Endothelial cell of umbilical vein (primary cell): Measurements from ENCODE around the gene ANKMY1. TPM values are rescaled to one million over a fixed set of nuclear protein-coding genes. Genes with fewer than 3 reads are reported as not detected.

Experiments used
- BruUV-seq: library from RNA; stranded (reverse); fragments of 400-500 nt; replicated peaks from 2 replicates; lab custom pipeline; 2021; lab: Mats Ljungman, UMichigan
- CTCF ChIA-PET: fragments of 300-600, 350-600 bp; sonication (Branson Sonifier 250); formaldehyde crosslinking; loops from one replicate; lab custom pipeline; 2021; ENCODE audit warnings: antibody characterized with exemption, inconsistent platforms; lab: Charles Lee
- POLR2A ChIA-PET: fragments of 300-600, 350-600 bp; sonication (Branson Sonifier 250); formaldehyde crosslinking; loops from one replicate; lab custom pipeline; 2021; ENCODE audit warnings: antibody characterized with exemption, inconsistent platforms; lab: Charles Lee
- DNase-seq: peaks from one replicate; pipeline ENCODE4 v3.0.0-alpha.2; 2011; ENCODE audit warnings: low read depth, low spot score
- FAIRE-seq: peaks from 2 replicates; lab custom pipeline; 2011; peaks lifted over from hg19 to GRCh38; lab: Jason Lieb, UNC
- H2AFZ ChIP-seq: 2 replicates; pipeline ENCODE4 v1.6.0; 2012; ENCODE audit warnings: low read depth, low read length, control low read depth, inconsistent platforms
- H3K27ac ChIP-seq: 2 replicates; pipeline ENCODE4 v1.5.1; 2011; ENCODE audit warnings: low read depth, mild to moderate bottlenecking, control low read depth, low read length, moderate library complexity; ENCODE audit not compliant: insufficient read depth
- H3K27me3 ChIP-seq, 2 experiments: 2 replicates each; pipeline versions ENCODE4 v1.6.0 to v1.6.1; 2011; ENCODE audit warnings: low read length in 2 of 2, mixed read lengths in 1 of 2; ENCODE audit not compliant: control insufficient read depth in 2 of 2, insufficient read depth in 2 of 2
- H3K36me3 ChIP-seq, 2 experiments: 2 replicates in 1 of 2; 3 replicates in 1 of 2; pipeline ENCODE4 v1.5.1; 2011; ENCODE audit warnings: low read length in 2 of 2, mild to moderate bottlenecking in 1 of 2, moderate library complexity in 1 of 2; ENCODE audit not compliant: control insufficient read depth in 2 of 2, insufficient read depth in 2 of 2; ENCODE audit errors: extremely low read depth in 1 of 2
- H3K4me1 ChIP-seq: 3 replicates; pipeline ENCODE4 v1.5.1; 2011; ENCODE audit warnings: mild to moderate bottlenecking, low read length; ENCODE audit not compliant: control insufficient read depth, insufficient read depth; ENCODE audit errors: extremely low read depth
- H3K4me2 ChIP-seq: 2 replicates; pipeline ENCODE4 v1.6.1; 2011; ENCODE audit warnings: low read length, control low read depth, mixed read lengths; ENCODE audit not compliant: insufficient read depth
- H3K4me3 ChIP-seq, 3 experiments: fragments of 200-600 bp in 1 of 3; sonication (generic), shearing (Covaris generic) in 1 of 3; replicated peaks in 1 of 3; 2 replicates each; pipeline ENCODE4 v1.5.1; 2011 to 2016; ENCODE audit warnings: control low read depth in 3 of 3, low read length in 3 of 3, mild to moderate bottlenecking in 2 of 3, inconsistent platforms in 1 of 3, low read depth in 1 of 3, moderate library complexity in 1 of 3; ENCODE audit not compliant: insufficient read depth in 1 of 3
- H3K79me2 ChIP-seq: 2 replicates; pipeline ENCODE4 v1.6.0; 2012; ENCODE audit warnings: low read length, inconsistent platforms; ENCODE audit not compliant: control insufficient read depth, insufficient read depth
- H3K9ac ChIP-seq: replicated peaks from 2 replicates; pipeline ENCODE3; 2011; ENCODE audit warnings: low read length, control low read depth; ENCODE audit not compliant: insufficient read depth; ENCODE audit errors: extremely low read depth
- H3K9me1 ChIP-seq: replicated peaks from 3 replicates; pipeline ENCODE4 v1.6.0; 2011; ENCODE audit warnings: mild to moderate bottlenecking, low read length; ENCODE audit not compliant: control insufficient read depth, insufficient read depth; ENCODE audit errors: extremely low read depth
- H3K9me3 ChIP-seq: replicated peaks from 2 replicates; pipeline ENCODE4 v1.5.1; 2012; ENCODE audit warnings: low read length, inconsistent platforms; ENCODE audit not compliant: control insufficient read depth, insufficient read depth
- H4K20me1 ChIP-seq: replicated peaks from 2 replicates; pipeline ENCODE3; 2011; ENCODE audit warnings: mild to moderate bottlenecking, low read length; ENCODE audit not compliant: control insufficient read depth, insufficient read depth; ENCODE audit errors: extremely low read depth
- EZH2 ChIP-seq: IDR thresholded peaks from 2 replicates; pipeline ENCODE4 v1.6.1; 2012; ENCODE audit warnings: borderline replicate concordance, low read depth, mild to moderate bottlenecking, moderate library complexity, low read length, inconsistent platforms; ENCODE audit not compliant: severe bottlenecking
- FOS ChIP-seq: IDR thresholded peaks from 2 replicates; pipeline ENCODE4 v1.6.1; 2011; ENCODE audit warnings: mild to moderate bottlenecking, low read length, moderate library complexity, borderline replicate concordance; ENCODE audit not compliant: insufficient read depth
- JUN ChIP-seq: IDR thresholded peaks from 2 replicates; pipeline ENCODE4 v1.6.1; 2011; ENCODE audit warnings: borderline replicate concordance, low read depth; ENCODE audit not compliant: insufficient read length, insufficient read depth
- POLR2A ChIP-seq: IDR thresholded peaks from 2 replicates; pipeline ENCODE4 v1.6.1; 2012; ENCODE audit warnings: low read depth, mild to moderate bottlenecking, control low read depth, low read length
- dilution Hi-C: fragments of 300-500 bp; cut with MboI; formaldehyde crosslinking; loops from one replicate; pipeline ENCODE4 v1.15.0; 2019; ENCODE audit warnings: low sequenced_read_pairs; ENCODE audit not compliant: extremely low pct_ligation_motif_present
- intact Hi-C: fragments of 100-400 bp; cut with micrococcal nuclease; formaldehyde crosslinking; loops from one replicate; pipeline ENCODE4 v1.10.0; 2022
- polyA plus RNA-seq, 4 experiments: library from polyadenylated mRNA; depleted of rRNA in 3 of 4; stranded (reverse) in 3 of 4; unstranded in 1 of 4; fragments of >200 nt; gene quantifications; 2 replicates each; pipeline versions ENCODE4 v1.2.1 to v1.2.3, GENCODE V29; 2011 to 2012; ENCODE audit warnings: missing spikeins in 1 of 4
- total RNA-seq: library from RNA; stranded (reverse); gene quantifications from 2 replicates; pipeline ENCODE4 v1.2.3, GENCODE V29; 2021
- TF ChIP-seq, protein P1 (sequence below), 2 donors: IDR thresholded peaks; 1 replicate in 1 of 2; 2 replicates in 1 of 2; pipeline ENCODE4 v1.5.1; 2011; ENCODE audit warnings: low read length in 2 of 2, mild to moderate bottlenecking in 2 of 2, moderate library complexity in 2 of 2, control low read depth in 1 of 2, inconsistent platforms in 1 of 2, low read depth in 1 of 2; ENCODE audit not compliant: insufficient read depth in 1 of 2; ENCODE audit errors: extremely low read depth in 1 of 2
- TF ChIP-seq, protein P2 (sequence below): IDR thresholded peaks from 2 replicates; pipeline ENCODE4 v1.6.1; 2011; ENCODE audit not compliant: insufficient read depth, insufficient read length

Gene ANKMY1
- total and polyA plus RNA-seq, 2 donors (not counting 3 experiments of a cell fraction or from before 2014, with no cell fraction given), result 9.0 to 16.0 TPM

DNA sequence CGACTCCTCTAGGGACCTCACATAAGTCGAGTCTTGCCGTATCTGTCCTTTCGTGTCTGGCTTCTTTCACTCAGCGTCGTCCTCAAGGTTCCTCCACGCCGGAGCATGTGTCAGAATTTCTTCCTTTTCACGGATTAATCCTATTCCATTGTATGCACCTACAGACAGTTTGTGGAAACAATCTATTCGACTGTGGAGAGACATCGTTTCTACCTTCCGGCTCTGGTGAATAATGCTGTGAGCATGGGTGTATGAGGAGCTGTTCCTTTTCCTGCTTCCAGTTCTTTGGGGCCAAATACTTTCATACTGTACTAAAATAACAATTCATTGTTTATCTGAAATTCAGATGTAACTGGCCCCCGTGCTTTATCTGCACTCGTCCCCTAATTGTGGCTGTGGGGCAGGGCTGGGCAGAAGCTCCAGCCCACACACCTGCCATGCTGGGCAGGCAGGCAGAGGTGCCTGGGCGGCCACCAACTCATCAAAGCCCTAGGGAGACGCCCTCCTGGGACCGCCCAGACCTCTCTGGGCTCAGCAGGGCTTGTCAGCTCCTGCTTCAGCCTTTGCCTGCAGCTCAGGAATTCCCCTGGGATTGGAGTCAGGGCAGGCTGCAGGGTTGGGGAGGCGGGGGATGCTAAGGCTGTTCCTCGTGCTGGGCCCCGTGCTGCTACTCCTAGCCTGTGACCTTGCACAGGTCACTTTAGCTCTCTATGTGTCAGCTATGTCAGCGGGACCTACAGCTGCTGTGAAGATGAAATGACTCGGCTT is 107.8 kb downstream of the ANKMY1 start:
- CTCF ChIA-PET, result no interaction called here
- no peak overlapping the region for H3K4me2 ChIP-seq
- FAIRE-seq (no peak), DNase-seq (no peak)
- no peaks in the 10 kb centered on the region for H3K4me1 ChIP-seq
- no peak overlapping the region for H2AFZ ChIP-seq
- H3K4me3 ChIP-seq, result no peak overlapping the region
- TF ChIP-seq POLR2A (no peak), JUN (no peak), FOS (no peak), EZH2 (no peak)
- TF ChIP-seq, protein P1, sequence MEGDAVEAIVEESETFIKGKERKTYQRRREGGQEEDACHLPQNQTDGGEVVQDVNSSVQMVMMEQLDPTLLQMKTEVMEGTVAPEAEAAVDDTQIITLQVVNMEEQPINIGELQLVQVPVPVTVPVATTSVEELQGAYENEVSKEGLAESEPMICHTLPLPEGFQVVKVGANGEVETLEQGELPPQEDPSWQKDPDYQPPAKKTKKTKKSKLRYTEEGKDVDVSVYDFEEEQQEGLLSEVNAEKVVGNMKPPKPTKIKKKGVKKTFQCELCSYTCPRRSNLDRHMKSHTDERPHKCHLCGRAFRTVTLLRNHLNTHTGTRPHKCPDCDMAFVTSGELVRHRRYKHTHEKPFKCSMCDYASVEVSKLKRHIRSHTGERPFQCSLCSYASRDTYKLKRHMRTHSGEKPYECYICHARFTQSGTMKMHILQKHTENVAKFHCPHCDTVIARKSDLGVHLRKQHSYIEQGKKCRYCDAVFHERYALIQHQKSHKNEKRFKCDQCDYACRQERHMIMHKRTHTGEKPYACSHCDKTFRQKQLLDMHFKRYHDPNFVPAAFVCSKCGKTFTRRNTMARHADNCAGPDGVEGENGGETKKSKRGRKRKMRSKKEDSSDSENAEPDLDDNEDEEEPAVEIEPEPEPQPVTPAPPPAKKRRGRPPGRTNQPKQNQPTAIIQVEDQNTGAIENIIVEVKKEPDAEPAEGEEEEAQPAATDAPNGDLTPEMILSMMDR (IDR thresholded peaks at IDR 0.05; ENCODE audit: extremely low read depth in 1 of 2, insufficient read depth in 1 of 2, low read depth in 1 of 2, low read length in 2 of 2), result no peak
- TF ChIP-seq, protein P2, sequence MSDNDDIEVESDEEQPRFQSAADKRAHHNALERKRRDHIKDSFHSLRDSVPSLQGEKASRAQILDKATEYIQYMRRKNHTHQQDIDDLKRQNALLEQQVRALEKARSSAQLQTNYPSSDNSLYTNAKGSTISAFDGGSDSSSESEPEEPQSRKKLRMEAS, result no peak
- H3K9me1 ChIP-seq, result no peaks in the 10 kb centered on the region
- dilution Hi-C loops (no loop called here), intact Hi-C loops (no loop called here)
- H3K9me3 ChIP-seq, result no peaks in the 10 kb centered on the region
- no peaks in the 10 kb centered on the region for H4K20me1 ChIP-seq
- H3K79me2 ChIP-seq, result no peaks in the 10 kb centered on the region
- peaks cover 10 to 17% of the 10 kb centered on the region in 2 experiments for H3K27me3 ChIP-seq
- H3K27ac ChIP-seq, result no peak overlapping the region
- BruUV-seq, result no TSS peak
- H3K9ac ChIP-seq, result no peak overlapping the region
- POLR2A ChIA-PET, result no interaction called here
- H3K36me3 ChIP-seq, result no peaks in the 10 kb centered on the region
